ENCODE data around the gene GRN. TPM values are rescaled to one million over a fixed set of nuclear protein-coding genes. Genes with fewer than 3 reads are reported as not detected.

The GRN gene
- total and polyA plus RNA-seq, 2 donors (not counting 3 experiments of a cell fraction or from before 2014, with no cell fraction given), result 343 to 1,034 TPM

- no peak for FAIRE-seq
- no peaks in the 10 kb centered on the region for H4K20me1 ChIP-seq (replicated peaks; ENCODE audit: control insufficient read depth, extremely low read depth, insufficient read depth, low read length)
- no peak overlapping the region for H3K9ac ChIP-seq (replicated peaks; ENCODE audit: extremely low read depth, insufficient read depth, low read length)
- H3K79me2 ChIP-seq (ENCODE audit: control insufficient read depth, insufficient read depth, low read length), result no peaks in the 10 kb centered on the region
- dilution Hi-C loops (cut with MboI; ENCODE audit: extremely low pct_ligation_motif_present, low sequenced_read_pairs), result no loop called here
- no peaks in the 10 kb centered on the region for H3K9me3 ChIP-seq (replicated peaks; ENCODE audit: control insufficient read depth, insufficient read depth, low read length)
- ChIA-PET POLR2A (no interaction called here), CTCF (interaction anchor here (0.9 to 1.2 kb wide), 2 partner anchors 15 to 142 kb away, joined by 3 to 4 read pairs; no protein-coding TSS in a partner anchor)
- peaks cover 8% of the 10 kb centered on the region for H3K4me1 ChIP-seq (ENCODE audit: control insufficient read depth, extremely low read depth, insufficient read depth, low read length)
- DNase-seq (ENCODE audit: low read depth, low spot score), result no peak
- no TSS peak for BruUV-seq (replicated peaks)
- no peaks in the 10 kb centered on the region for H3K9me1 ChIP-seq (replicated peaks; ENCODE audit: control insufficient read depth, extremely low read depth, insufficient read depth, low read length)
- H3K4me3 ChIP-seq (replicated peaks in 1 of 3; ENCODE audit: insufficient read depth in 1 of 3, low read depth in 1 of 3, low read length in 3 of 3), result no peak overlapping the region
- intact Hi-C loops (cut with micrococcal nuclease), result no loop called here
- TF ChIP-seq MYC (IDR thresholded peaks at IDR 0.05; ENCODE audit: low read depth, low read length), result no peak
- TF ChIP-seq CTCF (IDR thresholded peaks at IDR 0.05; ENCODE audit: extremely low read depth in 1 of 2, insufficient read depth in 1 of 2, low read depth in 1 of 2, low read length in 2 of 2), result no peak
- no peak for TF ChIP-seq POLR2A (IDR thresholded peaks at IDR 0.05; ENCODE audit: low read depth, low read length)
- no peak for TF ChIP-seq FOS (IDR thresholded peaks at IDR 0.05; ENCODE audit: borderline replicate concordance, insufficient read depth, low read length)
- no peak for TF ChIP-seq POLR2AphosphoS5 (IDR thresholded peaks at IDR 0.05; ENCODE audit: insufficient read depth, low read depth, low read length)
- TF ChIP-seq JUN (IDR thresholded peaks at IDR 0.05; ENCODE audit: borderline replicate concordance, insufficient read depth, insufficient read length, low read depth), result no peak
- TF ChIP-seq EZH2 (IDR thresholded peaks at IDR 0.05; ENCODE audit: borderline replicate concordance, low read depth, low read length, severe bottlenecking), result no peak
- no peak for TF ChIP-seq GATA2 (IDR thresholded peaks at IDR 0.05; ENCODE audit: insufficient read depth, insufficient read length, low read depth, low read length)
- TF ChIP-seq MAX (IDR thresholded peaks at IDR 0.05; ENCODE audit: insufficient read depth, insufficient read length), result no peak
- H3K4me2 ChIP-seq (ENCODE audit: insufficient read depth, low read length), result no peak overlapping the region
- H2AFZ ChIP-seq (ENCODE audit: low read depth, low read length), result no peak overlapping the region
- no peak overlapping the region for H3K27ac ChIP-seq (ENCODE audit: insufficient read depth, low read depth, low read length)
- peaks cover 13% of the 10 kb centered on the region in 2 experiments for H3K27me3 ChIP-seq (ENCODE audit: control insufficient read depth in 2 of 2, insufficient read depth in 2 of 2, low read length in 2 of 2)
- no peaks in the 10 kb centered on the region for H3K36me3 ChIP-seq (ENCODE audit: control insufficient read depth in 2 of 2, extremely low read depth in 1 of 2, insufficient read depth in 2 of 2, low read length in 2 of 2)
These were observed 36.8 kb downstream of the GRN start for GRCh38 chr17:44381810-44382305.

Measured in endothelial cell of umbilical vein (primary cell).